ENCODE results near the gene OSBPL6.

The OSBPL6 gene

GRCh38 chr2:178243961-178244360, 49.6 kb downstream of the OSBPL6 start:
- no peak for DNase-seq (ENCODE audit: low read depth)
- H3K4me3 ChIP-seq (ENCODE audit: low read depth, low read length), result no peak overlapping the region

GRCh38 chr2:178244777-178245176, 50.5 kb downstream of the OSBPL6 start:
- TF ChIP-seq POLR2A (IDR thresholded peaks at IDR 0.05; ENCODE audit: extremely low read depth, insufficient read length), result no peak
- no peak for TF ChIP-seq MYC (IDR thresholded peaks at IDR 0.05; ENCODE audit: low read depth, low read length)
- TF ChIP-seq CTCF (IDR thresholded peaks at IDR 0.05; ENCODE audit: low read depth, low read length), result no peak
- no peak for TF ChIP-seq MAX (IDR thresholded peaks at IDR 0.05; ENCODE audit: low read depth, low read length)
- no peak overlapping the region for H3K4me3 ChIP-seq (ENCODE audit: low read depth, low read length)

More at GRCh38 chr2:178243961-178244360, 49.6 kb downstream of the OSBPL6 start:
- no peak for TF ChIP-seq CTCF (IDR thresholded peaks at IDR 0.05; ENCODE audit: low read depth, low read length)
- no peak for TF ChIP-seq POLR2A (IDR thresholded peaks at IDR 0.05; ENCODE audit: extremely low read depth, insufficient read length)
- no peak for TF ChIP-seq MAX (IDR thresholded peaks at IDR 0.05; ENCODE audit: low read depth, low read length)
- no peak for TF ChIP-seq MYC (IDR thresholded peaks at IDR 0.05; ENCODE audit: low read depth, low read length)

GRCh38 chr2:178246696-178247095, 52.4 kb downstream of the OSBPL6 start:
- H3K4me3 ChIP-seq (ENCODE audit: low read depth, low read length), result no peak overlapping the region
- DNase-seq (ENCODE audit: low read depth), result no peak
- TF ChIP-seq POLR2A (IDR thresholded peaks at IDR 0.05; ENCODE audit: extremely low read depth, insufficient read length), result no peak
- TF ChIP-seq MYC (IDR thresholded peaks at IDR 0.05; ENCODE audit: low read depth, low read length), result no peak
- no peak for TF ChIP-seq MAX (IDR thresholded peaks at IDR 0.05; ENCODE audit: low read depth, low read length)
- no peak for TF ChIP-seq CTCF (IDR thresholded peaks at IDR 0.05; ENCODE audit: low read depth, low read length)

More at GRCh38 chr2:178244777-178245176, 50.5 kb downstream of the OSBPL6 start:
- no peak for DNase-seq (ENCODE audit: low read depth)

GRCh38 chr2:178247250-178247649, 52.9 kb downstream of the OSBPL6 start:
- no peak for TF ChIP-seq POLR2A (IDR thresholded peaks at IDR 0.05; ENCODE audit: extremely low read depth, insufficient read length)
- no peak for TF ChIP-seq CTCF (IDR thresholded peaks at IDR 0.05; ENCODE audit: low read depth, low read length)
- TF ChIP-seq MAX (IDR thresholded peaks at IDR 0.05; ENCODE audit: low read depth, low read length), result no peak
- TF ChIP-seq MYC (IDR thresholded peaks at IDR 0.05; ENCODE audit: low read depth, low read length), result no peak
- H3K4me3 ChIP-seq (ENCODE audit: low read depth, low read length), result no peak overlapping the region
- no peak for DNase-seq (ENCODE audit: low read depth)

GRCh38 chr2:178250429-178250828, 56.1 kb downstream of the OSBPL6 start:
- H3K4me3 ChIP-seq (ENCODE audit: low read depth, low read length), result no peak overlapping the region
- DNase-seq (ENCODE audit: low read depth), result no peak
- TF ChIP-seq CTCF (IDR thresholded peaks at IDR 0.05; ENCODE audit: low read depth, low read length) (no peak), MAX (IDR thresholded peaks at IDR 0.05; ENCODE audit: low read depth, low read length) (no peak), MYC (IDR thresholded peaks at IDR 0.05; ENCODE audit: low read depth, low read length) (no peak), POLR2A (IDR thresholded peaks at IDR 0.05; ENCODE audit: extremely low read depth, insufficient read length) (no peak)

Measured in NB4 (cell line).